B cell (primary cell): ENCODE data around the gene CDCA5.

Experiments used
- CTCF ChIP-seq: fragments of 200-600 bp; IDR thresholded peaks from one replicate; pipeline ENCODE4 v1.8.0; 2022; ENCODE audit warnings: antibody characterized with exemption, mild to moderate bottlenecking
- EZH2 ChIP-seq: IDR thresholded peaks from 2 replicates; pipeline ENCODE4 v1.6.1; 2012; ENCODE audit warnings: borderline replicate concordance, low read depth, mild to moderate bottlenecking, moderate library complexity, low read length; ENCODE audit not compliant: insufficient read depth, poor library complexity, severe bottlenecking

DNA sequence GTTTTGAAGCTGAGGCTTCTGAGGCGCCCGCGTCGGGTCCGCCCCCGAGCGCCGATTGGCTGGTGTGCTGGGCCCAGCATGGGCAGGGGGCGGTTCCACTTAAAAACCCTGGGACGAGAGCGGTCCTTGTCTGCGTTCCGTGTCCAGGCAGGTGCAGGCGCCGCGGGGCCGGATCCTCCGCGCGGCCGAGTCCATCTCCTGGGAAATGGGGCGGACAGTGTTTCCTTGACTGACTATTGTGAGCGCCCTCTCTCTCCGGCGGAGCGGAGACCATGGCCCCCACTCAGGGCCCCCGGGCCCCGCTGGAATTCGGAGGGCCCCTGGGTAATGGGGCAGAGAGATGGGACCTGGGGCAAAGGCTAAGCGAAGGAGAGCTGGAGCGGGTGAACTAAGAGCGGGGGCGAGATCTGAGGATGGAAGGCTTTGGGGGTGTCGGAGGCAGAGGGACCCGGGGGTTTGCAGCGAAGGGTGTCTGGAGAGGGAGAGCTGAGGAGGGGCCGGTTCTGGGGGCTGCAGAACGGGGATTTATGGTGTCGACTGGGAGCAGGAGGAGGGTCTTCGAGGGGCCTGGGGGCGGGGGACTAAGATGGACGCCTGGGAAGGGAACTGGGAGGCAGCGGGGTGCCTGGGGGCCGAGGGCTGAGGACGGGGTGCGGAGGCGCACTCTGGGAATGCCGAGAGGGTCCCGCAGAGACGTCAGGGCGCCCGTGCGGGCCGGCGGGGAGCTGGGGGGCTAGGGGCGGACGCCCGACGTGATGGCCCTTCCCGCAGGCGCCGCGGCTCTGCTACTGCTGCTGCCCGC, 28.1 kb upstream of the CDCA5 start, which contains the start of gene TM7SF2:
- TF ChIP-seq CTCF (no peak), EZH2 (no peak)
